C4-2B (cell line): ENCODE data around the gene RABEP1.

Source experiments
- H3K27ac ChIP-seq: fragments of 450-650 bp; 2 replicates; pipeline ENCODE4 v1.5.1; 2017
- CTCF ChIP-seq: fragments of 450-650 bp; conservative IDR thresholded peaks from 2 replicates; pipeline ENCODE4 v1.5.1; 2017; ENCODE audit warnings: mild to moderate bottlenecking
- ZFX ChIP-seq: fragments of 450-650 bp; IDR thresholded peaks from 2 replicates; pipeline ENCODE4 v1.6.1; 2017

Gene RABEP1

GRCh38 chr17:5282642-5283217 is 646 bp downstream of the RABEP1 start:
- TF ChIP-seq CTCF, result no peak
- TF ChIP-seq ZFX, result no peak; the same call in 1 of the 2 replicates
- H3K27ac ChIP-seq, result peak overlapping the region; percentile 89

- no peak overlapping the region for H3K27ac ChIP-seq
- no peak for TF ChIP-seq CTCF
- no peak for TF ChIP-seq ZFX
Observed at GRCh38 chr17:5283571-5284315, 1.7 kb downstream of the RABEP1 start.

- no peak for TF ChIP-seq CTCF
- TF ChIP-seq ZFX, result no peak
- no peak overlapping the region for H3K27ac ChIP-seq
Observed at GRCh38 chr17:5284681-5285080, 2.6 kb downstream of the RABEP1 start.

- TF ChIP-seq CTCF, result no peak
- no peak for TF ChIP-seq ZFX
- no peak overlapping the region for H3K27ac ChIP-seq
Observed at GRCh38 chr17:5286846-5287245, 4.8 kb downstream of the RABEP1 start.

- H3K27ac ChIP-seq, result no peak overlapping the region
- TF ChIP-seq ZFX, result no peak
- TF ChIP-seq CTCF, result no peak
Observed at GRCh38 chr17:5291683-5292350, 9.7 kb downstream of the RABEP1 start.

- no peak overlapping the region for H3K27ac ChIP-seq
- TF ChIP-seq CTCF, result peak; percentile 20
- no peak for TF ChIP-seq ZFX
Observed at GRCh38 chr17:5297245-5297644, 15.2 kb downstream of the RABEP1 start.

- no peak for TF ChIP-seq ZFX
- TF ChIP-seq CTCF, result no peak
- H3K27ac ChIP-seq, result peak overlapping the region; percentile 27; the same call in 1 of the 2 replicates
Observed at GRCh38 chr17:5299383-5299782, 17.3 kb downstream of the RABEP1 start.
